ENCODE data around the gene ITPK1. TPM values are rescaled to one million over a fixed set of nuclear protein-coding genes. Genes with fewer than 3 reads are reported as not detected.

Gene ITPK1
- total RNA-seq, 1 experiment from 2014 or later = 60.1 TPM

- Histone ChIP-seq H3K36me3 (ENCODE audit: control insufficient read depth, insufficient read depth, low read length) (no peaks in the 10 kb centered on the region), H3K4me3 (ENCODE audit: low read depth, low read length) (no peak overlapping the region), H3K27me3 (replicated peaks; ENCODE audit: control insufficient read depth, insufficient read depth, low read length) (no peaks in the 10 kb centered on the region), H3K9me3 (no peaks in the 10 kb centered on the region), H3K4me1 (peaks cover 31% of the 10 kb centered on the region)
- no peak for TF ChIP-seq CTCF (IDR thresholded peaks at IDR 0.05; ENCODE audit: insufficient read depth in 1 of 2, low read depth in 1 of 2, low read length in 1 of 2, severe bottlenecking in 1 of 2, unreplicated experiment in 1 of 2)
- intact Hi-C loops (cut with micrococcal nuclease; ENCODE audit: unreplicated experiment) = no loop called here
- H3K4me1 Mint-ChIP-seq (ENCODE audit: low read depth, unreplicated experiment) = peaks cover 12% of the 10 kb centered on the region
- CTCF ChIA-PET = no interaction called here
- no peaks in the 10 kb centered on the region for H3K9me3 Mint-ChIP-seq (ENCODE audit: unreplicated experiment)
- H3K27me3 Mint-ChIP-seq (ENCODE audit: insufficient read depth, unreplicated experiment) = no peaks in the 10 kb centered on the region
- H3K36me3 Mint-ChIP-seq (ENCODE audit: insufficient read depth, unreplicated experiment) = peaks cover 6% of the 10 kb centered on the region
- no peak overlapping the region for H3K4me3 Mint-ChIP-seq (ENCODE audit: unreplicated experiment)
- no peak overlapping the region for H3K27ac Mint-ChIP-seq (ENCODE audit: unreplicated experiment)
- no peak for DNase-seq
- POLR2A ChIA-PET = interaction anchor here (0.7 kb wide), 1 partner anchor 60 kb away, joined by 5 read pairs; no protein-coding TSS in a partner anchor
- BruUV-seq (replicated peaks) = no TSS peak
These were observed 33.3 kb upstream of the ITPK1 start for GRCh38 chr14:93148979-93149378.

GRCh38 chr14:93146119-93146518, 30.4 kb upstream of the ITPK1 start:
- Mint-ChIP-seq H3K4me1 (ENCODE audit: low read depth, unreplicated experiment) (peaks cover 12% of the 10 kb centered on the region), H3K27ac (ENCODE audit: unreplicated experiment) (no peak overlapping the region), H3K4me3 (ENCODE audit: unreplicated experiment) (no peak overlapping the region), H3K9me3 (ENCODE audit: unreplicated experiment) (no peaks in the 10 kb centered on the region), H3K36me3 (ENCODE audit: insufficient read depth, unreplicated experiment) (peaks cover 5% of the 10 kb centered on the region), H3K27me3 (ENCODE audit: insufficient read depth, unreplicated experiment) (no peaks in the 10 kb centered on the region)
- Histone ChIP-seq H3K27me3 (replicated peaks; ENCODE audit: control insufficient read depth, insufficient read depth, low read length) (no peaks in the 10 kb centered on the region), H3K4me1 (peaks cover 25% of the 10 kb centered on the region), H3K9me3 (no peaks in the 10 kb centered on the region), H3K36me3 (ENCODE audit: control insufficient read depth, insufficient read depth, low read length) (no peaks in the 10 kb centered on the region), H3K4me3 (ENCODE audit: low read depth, low read length) (no peak overlapping the region)
- ChIA-PET CTCF (interaction anchor here (0.6 to 1.3 kb wide), 4 partner anchors 14 to 41 kb away, joined by 3 to 4 read pairs (median 4); partner anchors contain the start of gene ITPK1), POLR2A (no interaction called here)
- BruUV-seq (replicated peaks) = no TSS peak
- TF ChIP-seq CTCF (IDR thresholded peaks at IDR 0.05; ENCODE audit: insufficient read depth in 1 of 2, low read depth in 1 of 2, low read length in 1 of 2, severe bottlenecking in 1 of 2, unreplicated experiment in 1 of 2) = no peak
- intact Hi-C loops (cut with micrococcal nuclease; ENCODE audit: unreplicated experiment) = no loop called here
- DNase-seq = no peak

- intact Hi-C loops (cut with micrococcal nuclease; ENCODE audit: unreplicated experiment) = no loop called here
- H3K4me3 ChIP-seq (ENCODE audit: low read depth, low read length) = no peak overlapping the region
- POLR2A ChIA-PET = no interaction called here
These were observed 27.3 kb upstream of the ITPK1 start for GRCh38 chr14:93142854-93143652.

More at GRCh38 chr14:93142854-93143652, 27.3 kb upstream of the ITPK1 start:
- peaks cover 6% of the 10 kb centered on the region for H3K36me3 Mint-ChIP-seq (ENCODE audit: insufficient read depth, unreplicated experiment)
- DNase-seq = no peak
- no peaks in the 10 kb centered on the region for H3K27me3 ChIP-seq (replicated peaks; ENCODE audit: control insufficient read depth, insufficient read depth, low read length)
- H3K4me1 ChIP-seq = peaks cover 5% of the 10 kb centered on the region; the same call in 1 of the 2 replicates
- BruUV-seq (replicated peaks) = no TSS peak
- H3K4me1 Mint-ChIP-seq (ENCODE audit: low read depth, unreplicated experiment) = peaks cover 6% of the 10 kb centered on the region
- H3K9me3 Mint-ChIP-seq (ENCODE audit: unreplicated experiment) = no peaks in the 10 kb centered on the region
- H3K27ac Mint-ChIP-seq (ENCODE audit: unreplicated experiment) = no peak overlapping the region
- no peak overlapping the region for H3K4me3 Mint-ChIP-seq (ENCODE audit: unreplicated experiment)
- H3K9me3 ChIP-seq = no peaks in the 10 kb centered on the region
- no peaks in the 10 kb centered on the region for H3K27me3 Mint-ChIP-seq (ENCODE audit: insufficient read depth, unreplicated experiment)
- H3K36me3 ChIP-seq (ENCODE audit: control insufficient read depth, insufficient read depth, low read length) = no peaks in the 10 kb centered on the region
- CTCF ChIA-PET = no interaction called here
- TF ChIP-seq CTCF (IDR thresholded peaks at IDR 0.05; ENCODE audit: insufficient read depth in 1 of 2, low read depth in 1 of 2, low read length in 1 of 2, severe bottlenecking in 1 of 2, unreplicated experiment in 1 of 2) = no peak
